ENCODE data around the gene FAM181A. TPM values are rescaled to one million over a fixed set of nuclear protein-coding genes. Genes with fewer than 3 reads are reported as not detected.

FAM181A gene
- polyA plus RNA-seq, 1 donor from 2014 or later = 0.43 TPM

GRCh38 chr14:93970585-93970964 is 43.4 kb downstream of the FAM181A start:
- Histone ChIP-seq H3K36me3 (ENCODE audit: insufficient read depth, low read length) (no peaks in the 10 kb centered on the region), H2AFZ (ENCODE audit: low read depth, low read length) (no peak overlapping the region), H3K9me2 (ENCODE audit: insufficient read depth, low read length) (no peaks in the 10 kb centered on the region), H3K4me3 (ENCODE audit: low read length) (no peak overlapping the region), H3K27me3 (ENCODE audit: insufficient read depth, low read depth, low read length) (no peaks in the 10 kb centered on the region), H3F3A (ENCODE audit: insufficient read depth, low read length, poor library complexity, severe bottlenecking) (no peaks in the 10 kb centered on the region), H3K79me2 (replicated peaks; ENCODE audit: insufficient read depth, low read length) (no peaks in the 10 kb centered on the region), H4K20me1 (ENCODE audit: insufficient read depth) (no peaks in the 10 kb centered on the region), H3K9ac (ENCODE audit: low read length) (no peak overlapping the region), H3K4me2 (ENCODE audit: low read length) (no peak overlapping the region), H3K27ac (ENCODE audit: low read length) (no peak overlapping the region), H3K9me3 (ENCODE audit: low read length) (no peaks in the 10 kb centered on the region)
- TF ChIP-seq EP300 (conservative IDR thresholded peaks at IDR 0.05; ENCODE audit: poor library complexity, severe bottlenecking) (no peak), TAF1 (IDR thresholded peaks at IDR 0.05; ENCODE audit: low read depth) (no peak), MXI1 (conservative IDR thresholded peaks at IDR 0.05; ENCODE audit: poor library complexity, severe bottlenecking) (no peak), EZH2 (IDR thresholded peaks at IDR 0.05; ENCODE audit: borderline replicate concordance, insufficient read depth, low read length, poor library complexity, severe bottlenecking) (no peak), POLR2AphosphoS5 (IDR thresholded peaks at IDR 0.05) (no peak), RAD21 (conservative IDR thresholded peaks at IDR 0.05) (no peak), CTCF (IDR thresholded peaks at IDR 0.05; ENCODE audit: poor library complexity, severe bottlenecking) (no peak), SMC3 (conservative IDR thresholded peaks at IDR 0.05; ENCODE audit: poor library complexity) (no peak)
- TF ChIP-seq, protein P1, sequence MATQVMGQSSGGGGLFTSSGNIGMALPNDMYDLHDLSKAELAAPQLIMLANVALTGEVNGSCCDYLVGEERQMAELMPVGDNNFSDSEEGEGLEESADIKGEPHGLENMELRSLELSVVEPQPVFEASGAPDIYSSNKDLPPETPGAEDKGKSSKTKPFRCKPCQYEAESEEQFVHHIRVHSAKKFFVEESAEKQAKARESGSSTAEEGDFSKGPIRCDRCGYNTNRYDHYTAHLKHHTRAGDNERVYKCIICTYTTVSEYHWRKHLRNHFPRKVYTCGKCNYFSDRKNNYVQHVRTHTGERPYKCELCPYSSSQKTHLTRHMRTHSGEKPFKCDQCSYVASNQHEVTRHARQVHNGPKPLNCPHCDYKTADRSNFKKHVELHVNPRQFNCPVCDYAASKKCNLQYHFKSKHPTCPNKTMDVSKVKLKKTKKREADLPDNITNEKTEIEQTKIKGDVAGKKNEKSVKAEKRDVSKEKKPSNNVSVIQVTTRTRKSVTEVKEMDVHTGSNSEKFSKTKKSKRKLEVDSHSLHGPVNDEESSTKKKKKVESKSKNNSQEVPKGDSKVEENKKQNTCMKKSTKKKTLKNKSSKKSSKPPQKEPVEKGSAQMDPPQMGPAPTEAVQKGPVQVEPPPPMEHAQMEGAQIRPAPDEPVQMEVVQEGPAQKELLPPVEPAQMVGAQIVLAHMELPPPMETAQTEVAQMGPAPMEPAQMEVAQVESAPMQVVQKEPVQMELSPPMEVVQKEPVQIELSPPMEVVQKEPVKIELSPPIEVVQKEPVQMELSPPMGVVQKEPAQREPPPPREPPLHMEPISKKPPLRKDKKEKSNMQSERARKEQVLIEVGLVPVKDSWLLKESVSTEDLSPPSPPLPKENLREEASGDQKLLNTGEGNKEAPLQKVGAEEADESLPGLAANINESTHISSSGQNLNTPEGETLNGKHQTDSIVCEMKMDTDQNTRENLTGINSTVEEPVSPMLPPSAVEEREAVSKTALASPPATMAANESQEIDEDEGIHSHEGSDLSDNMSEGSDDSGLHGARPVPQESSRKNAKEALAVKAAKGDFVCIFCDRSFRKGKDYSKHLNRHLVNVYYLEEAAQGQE (IDR thresholded peaks at IDR 0.05; ENCODE audit: borderline replicate concordance) = no peak

DNA sequence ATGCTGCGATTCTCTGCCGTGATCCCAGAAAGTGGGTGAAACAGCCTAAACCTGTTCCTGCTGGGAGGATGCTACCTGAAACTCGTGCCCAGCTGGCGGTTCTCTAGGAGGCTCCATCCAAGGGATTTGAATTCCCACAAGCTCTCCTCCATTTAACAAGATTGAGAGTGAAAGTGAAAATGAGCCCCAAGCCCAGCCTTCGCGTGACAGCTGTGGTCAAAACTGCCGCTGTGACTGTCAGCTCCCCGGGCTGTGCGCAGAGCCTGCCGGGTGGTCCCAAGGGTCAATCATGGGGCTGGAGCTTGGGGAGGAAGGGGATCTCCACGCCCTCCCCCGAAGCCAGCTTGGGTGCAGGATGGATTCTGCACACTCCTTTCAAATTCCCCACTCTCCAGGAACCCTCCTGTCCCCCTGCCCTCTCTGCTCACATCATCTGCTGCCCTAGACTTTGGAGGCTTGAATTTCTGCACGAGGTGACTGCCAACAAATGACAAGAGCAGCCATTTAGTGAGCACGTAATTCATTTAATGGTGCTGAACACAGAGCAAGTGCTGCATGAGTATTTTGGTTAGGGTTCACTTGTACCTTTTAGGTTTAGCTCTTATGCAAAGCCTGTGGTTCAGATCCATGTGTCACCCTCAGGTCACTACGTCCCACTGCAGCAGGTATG is 44.0 kb downstream of the FAM181A start:
- H2AFZ ChIP-seq (ENCODE audit: low read depth, low read length) = no peak overlapping the region
- H3K4me2 ChIP-seq (ENCODE audit: low read length) = no peak overlapping the region

More for the DNA sequence above, 44.0 kb downstream of the FAM181A start:
- H3K4me3 ChIP-seq (ENCODE audit: low read length) = no peak overlapping the region
- H3K27ac ChIP-seq (ENCODE audit: low read length) = no peak overlapping the region
- H3K27me3 ChIP-seq (ENCODE audit: insufficient read depth, low read depth, low read length) = no peaks in the 10 kb centered on the region
- H3K9ac ChIP-seq (ENCODE audit: low read length) = no peak overlapping the region
- H3F3A ChIP-seq (ENCODE audit: insufficient read depth, low read length, poor library complexity, severe bottlenecking) = no peaks in the 10 kb centered on the region
- no peaks in the 10 kb centered on the region for H3K36me3 ChIP-seq (ENCODE audit: insufficient read depth, low read length)
- H4K20me1 ChIP-seq (ENCODE audit: insufficient read depth) = no peaks in the 10 kb centered on the region
- H3K79me2 ChIP-seq (replicated peaks; ENCODE audit: insufficient read depth, low read length) = no peaks in the 10 kb centered on the region
- H3K9me2 ChIP-seq (ENCODE audit: insufficient read depth, low read length) = no peaks in the 10 kb centered on the region
- TF ChIP-seq EP300 (conservative IDR thresholded peaks at IDR 0.05; ENCODE audit: poor library complexity, severe bottlenecking) = no peak
- no peak for TF ChIP-seq TAF1 (IDR thresholded peaks at IDR 0.05; ENCODE audit: low read depth)
- no peak for TF ChIP-seq RAD21 (conservative IDR thresholded peaks at IDR 0.05)
- H3K9me3 ChIP-seq (ENCODE audit: low read length) = no peaks in the 10 kb centered on the region
